ENCODE results near the gene C17orf114.

The C17orf114 gene

DNA sequence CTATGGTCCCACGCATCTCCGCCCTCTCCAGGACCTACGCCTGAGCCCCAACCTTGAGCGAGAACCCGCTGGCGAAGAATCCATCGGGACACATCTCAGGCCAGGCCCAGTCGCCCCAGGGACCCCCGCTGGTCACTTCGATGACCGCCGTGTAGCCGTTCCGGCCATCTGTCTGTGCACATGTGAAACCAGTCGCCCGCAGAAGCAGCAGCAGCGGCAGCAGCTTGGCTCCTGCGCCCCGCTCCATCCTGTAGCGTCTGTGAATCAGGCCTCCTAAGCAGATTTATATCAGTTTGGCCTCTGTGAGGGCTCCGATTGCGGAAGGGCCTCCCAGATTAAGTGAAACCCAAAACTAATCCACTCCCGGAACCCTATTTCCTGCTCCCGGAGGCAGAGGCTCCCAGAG, 16.0 kb downstream of the C17orf114 start, which contains the start of gene VMO1:
VMO1 (minus strand) TSS at position 259 of the 406 bp plus-strand sequence; CDS start at position 247, 12 bp downstream.
- TF ChIP-seq, protein P1, sequence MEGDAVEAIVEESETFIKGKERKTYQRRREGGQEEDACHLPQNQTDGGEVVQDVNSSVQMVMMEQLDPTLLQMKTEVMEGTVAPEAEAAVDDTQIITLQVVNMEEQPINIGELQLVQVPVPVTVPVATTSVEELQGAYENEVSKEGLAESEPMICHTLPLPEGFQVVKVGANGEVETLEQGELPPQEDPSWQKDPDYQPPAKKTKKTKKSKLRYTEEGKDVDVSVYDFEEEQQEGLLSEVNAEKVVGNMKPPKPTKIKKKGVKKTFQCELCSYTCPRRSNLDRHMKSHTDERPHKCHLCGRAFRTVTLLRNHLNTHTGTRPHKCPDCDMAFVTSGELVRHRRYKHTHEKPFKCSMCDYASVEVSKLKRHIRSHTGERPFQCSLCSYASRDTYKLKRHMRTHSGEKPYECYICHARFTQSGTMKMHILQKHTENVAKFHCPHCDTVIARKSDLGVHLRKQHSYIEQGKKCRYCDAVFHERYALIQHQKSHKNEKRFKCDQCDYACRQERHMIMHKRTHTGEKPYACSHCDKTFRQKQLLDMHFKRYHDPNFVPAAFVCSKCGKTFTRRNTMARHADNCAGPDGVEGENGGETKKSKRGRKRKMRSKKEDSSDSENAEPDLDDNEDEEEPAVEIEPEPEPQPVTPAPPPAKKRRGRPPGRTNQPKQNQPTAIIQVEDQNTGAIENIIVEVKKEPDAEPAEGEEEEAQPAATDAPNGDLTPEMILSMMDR (IDR thresholded peaks at IDR 0.05; ENCODE audit: low read depth, low read length): no peak
- Histone ChIP-seq H3K4me3 (ENCODE audit: low read depth, low read length) (no peak within 1 kb of the TSS), H3K36me3 (no peaks in the 10 kb centered on the region), H3K9me3 (no peaks in the 10 kb centered on the region), H3K27me3 (peaks cover 48% of the 10 kb centered on the region), H3K4me1 (no peaks in the 10 kb centered on the region)
- no peak for DNase-seq

DNA sequence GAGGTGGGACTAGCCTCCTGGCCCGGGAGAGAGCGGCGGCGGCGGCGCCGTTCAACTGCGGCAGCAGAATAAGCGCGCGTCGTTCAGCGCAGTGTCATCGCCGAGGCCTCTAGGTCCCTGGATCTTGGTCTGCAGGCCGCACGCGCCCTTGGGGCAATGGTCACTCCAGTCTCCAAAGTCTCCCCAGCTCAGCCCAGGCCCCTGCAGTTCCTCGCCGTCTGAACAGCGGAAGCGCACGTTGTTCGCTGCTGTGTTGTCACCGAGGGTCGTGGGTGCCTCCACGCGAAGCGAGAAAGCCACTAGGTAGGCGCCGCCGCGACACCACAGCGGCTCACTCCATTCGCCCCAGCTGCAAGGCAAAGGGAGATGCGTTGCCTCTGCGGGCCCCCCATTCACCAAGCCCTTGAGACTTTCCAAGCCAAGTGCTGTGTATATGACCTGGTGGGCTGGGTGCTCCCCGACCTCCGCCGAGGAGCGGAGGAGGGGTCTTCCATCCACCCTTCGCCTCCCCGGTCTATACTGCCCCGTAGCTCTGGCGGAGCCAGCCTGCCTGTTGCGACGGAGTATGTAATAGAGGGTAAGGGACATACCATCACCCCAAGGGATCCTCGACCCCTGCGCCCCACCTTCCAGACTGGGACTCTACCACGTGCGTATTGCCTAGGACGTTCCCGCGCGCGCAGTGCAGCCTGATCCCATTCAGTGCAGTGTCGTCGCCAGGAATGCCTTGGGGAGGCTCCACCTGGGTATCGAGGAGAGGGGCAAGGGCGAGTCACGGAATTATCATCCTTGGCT, 16.6 kb downstream of the C17orf114 start:
- H3K4me3 ChIP-seq (ENCODE audit: low read depth, low read length): no peak overlapping the region
- peaks cover 50% of the 10 kb centered on the region for H3K27me3 ChIP-seq
- no peaks in the 10 kb centered on the region for H3K4me1 ChIP-seq
- no peak for DNase-seq
- TF ChIP-seq, protein P1 (IDR thresholded peaks at IDR 0.05; ENCODE audit: low read depth, low read length): no peak
- no peaks in the 10 kb centered on the region for H3K9me3 ChIP-seq
- H3K36me3 ChIP-seq: no peaks in the 10 kb centered on the region

DNA sequence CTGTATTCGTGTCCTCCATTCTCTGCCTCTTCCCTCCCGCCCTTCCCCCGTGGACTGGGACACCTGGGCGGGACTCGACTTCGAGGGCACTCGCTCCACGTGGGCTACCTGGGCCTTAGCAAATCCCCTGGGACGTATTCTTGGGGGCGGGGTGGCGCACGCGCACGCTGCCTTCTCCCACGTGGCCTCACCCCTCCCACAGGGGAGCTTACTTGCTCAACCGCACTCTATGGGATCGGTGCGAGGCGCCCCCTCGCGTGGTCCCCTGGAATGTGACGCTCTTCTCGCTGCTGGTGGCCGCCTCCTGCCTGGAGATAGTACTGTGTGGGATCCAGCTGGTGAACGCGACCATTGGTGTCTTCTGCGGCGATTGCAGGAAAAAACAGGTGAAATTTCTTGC, 19.5 kb downstream of the C17orf114 start:
- Histone ChIP-seq H3K4me1 (no peaks in the 10 kb centered on the region), H3K4me3 (ENCODE audit: low read depth, low read length) (no peak overlapping the region), H3K36me3 (no peaks in the 10 kb centered on the region), H3K27me3 (peaks cover 59% of the 10 kb centered on the region), H3K9me3 (no peaks in the 10 kb centered on the region)
- DNase-seq: no peak
- TF ChIP-seq, protein P1 (IDR thresholded peaks at IDR 0.05; ENCODE audit: low read depth, low read length): no peak

DNA sequence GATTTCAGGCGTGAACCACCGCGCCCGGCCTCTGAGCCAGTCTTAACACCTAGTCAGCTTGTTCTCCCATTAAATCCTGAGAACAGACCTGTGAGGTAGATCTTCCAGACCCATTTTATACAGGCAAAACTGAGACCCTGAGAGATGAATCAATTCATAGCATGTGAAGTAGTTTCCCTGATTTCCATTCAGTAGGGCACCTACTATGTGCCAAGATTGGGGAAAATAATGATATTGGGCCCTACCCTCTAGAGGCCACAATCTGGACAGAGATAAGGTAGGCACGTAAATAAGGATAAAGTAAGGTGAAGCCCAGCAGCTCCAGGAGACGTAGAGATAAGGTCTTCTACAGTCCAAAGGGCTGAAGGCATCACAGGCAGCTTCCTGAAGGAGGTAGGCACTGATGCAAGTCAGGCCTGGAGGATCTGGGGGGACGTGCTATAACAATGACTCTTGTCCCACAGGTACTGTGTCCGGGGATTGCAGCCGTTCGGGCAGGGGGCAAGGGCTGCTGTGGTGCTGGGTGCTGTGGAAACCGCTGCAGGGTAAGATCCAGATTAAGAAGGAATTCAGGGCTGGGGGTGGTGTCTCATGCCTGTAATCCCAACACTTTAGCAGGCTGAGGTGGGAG, 21.7 kb downstream of the C17orf114 start:
- H3K9me3 ChIP-seq: no peaks in the 10 kb centered on the region
- DNase-seq: no peak
- peaks cover 45% of the 10 kb centered on the region for H3K27me3 ChIP-seq
- TF ChIP-seq, protein P1 (IDR thresholded peaks at IDR 0.05; ENCODE audit: low read depth, low read length): no peak
- H3K4me3 ChIP-seq (ENCODE audit: low read depth, low read length): no peak overlapping the region
- no peaks in the 10 kb centered on the region for H3K36me3 ChIP-seq
- H3K4me1 ChIP-seq: no peaks in the 10 kb centered on the region

DNA sequence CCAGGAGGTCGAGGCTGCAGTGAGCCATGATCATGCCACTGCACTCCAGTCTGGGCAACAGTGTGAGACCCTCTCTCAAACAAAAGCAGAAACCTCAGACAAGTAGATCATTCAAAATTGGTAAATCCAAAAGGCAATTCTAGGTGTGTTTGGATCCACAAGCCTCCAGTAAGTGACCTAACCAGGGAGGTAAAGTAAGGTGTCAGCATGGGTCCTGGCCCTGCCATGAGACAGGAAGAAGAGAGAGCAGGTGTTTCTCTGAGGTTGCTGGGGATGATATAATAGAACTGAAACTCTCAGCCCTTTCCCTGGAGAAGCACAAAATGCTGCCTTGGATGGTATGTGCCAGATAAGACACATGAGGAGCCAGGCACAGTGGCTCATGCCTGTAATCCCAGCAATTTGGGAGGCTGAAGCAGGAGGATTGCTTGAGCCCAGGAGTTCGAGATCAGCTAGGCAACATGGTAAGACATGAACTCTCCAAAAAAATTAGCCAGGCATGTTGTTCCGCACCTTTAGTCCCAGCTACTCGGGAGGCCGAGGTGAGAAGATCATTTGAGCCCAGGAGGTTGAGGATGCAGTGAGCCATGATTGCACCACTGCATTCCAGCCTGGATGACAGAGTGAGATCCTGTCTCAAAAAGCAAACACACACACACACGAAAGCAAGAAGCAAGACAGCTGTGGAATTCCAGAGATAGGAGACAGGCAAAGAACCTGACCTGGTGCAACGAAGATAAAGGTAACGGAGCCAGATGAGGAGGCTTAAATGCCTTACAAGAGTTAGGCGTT, 24.0 kb downstream of the C17orf114 start:
- H3K4me3 ChIP-seq (ENCODE audit: low read depth, low read length): no peak overlapping the region
- H3K36me3 ChIP-seq: no peaks in the 10 kb centered on the region
- no peak for DNase-seq
- TF ChIP-seq, protein P1 (IDR thresholded peaks at IDR 0.05; ENCODE audit: low read depth, low read length): no peak
- H3K9me3 ChIP-seq: no peaks in the 10 kb centered on the region
- H3K27me3 ChIP-seq: peaks cover 38% of the 10 kb centered on the region
- H3K4me1 ChIP-seq: no peaks in the 10 kb centered on the region

All from BE2C (cell line).